Thymus (tissue), 11 donors: ENCODE measurements around the gene C1QTNF4. TPM values are rescaled to one million over a fixed set of nuclear protein-coding genes. Genes with fewer than 3 reads are reported as not detected.

Experiments used
- DNase-seq, 9 donors: peaks; one replicate each; pipeline ENCODE4 v3.0.0-alpha.2; 2013; ENCODE audit warnings: low spot score in 9 of 9, low read depth in 6 of 9, missing footprints in 1 of 9
- H3K27ac ChIP-seq, 2 donors: one replicate each; pipeline ENCODE4 v1.5.1; 2013; ENCODE audit warnings: control low read depth in 1 of 2, low read depth in 1 of 2, low read length in 1 of 2, mild to moderate bottlenecking in 1 of 2, moderate library complexity in 1 of 2
- H3K27me3 ChIP-seq, 2 donors: one replicate each; pipeline ENCODE4 v1.5.1; 2013; ENCODE audit warnings: low read length in 1 of 2; ENCODE audit not compliant: control insufficient read depth in 2 of 2, insufficient read depth in 1 of 2
- H3K36me3 ChIP-seq, 2 donors: one replicate each; pipeline ENCODE4 v1.5.1; 2013; ENCODE audit warnings: low read length in 1 of 2, mild to moderate bottlenecking in 1 of 2, moderate library complexity in 1 of 2; ENCODE audit not compliant: control insufficient read depth in 2 of 2, insufficient read depth in 2 of 2
- H3K4me1 ChIP-seq, 2 donors: one replicate each; pipeline ENCODE4 v1.5.1; 2013; ENCODE audit warnings: low read length in 2 of 2; ENCODE audit not compliant: control insufficient read depth in 2 of 2, insufficient read depth in 2 of 2
- H3K4me3 ChIP-seq, 2 donors: one replicate each; pipeline ENCODE4 v1.5.1; 2013; ENCODE audit warnings: low read length in 2 of 2, control low read depth in 1 of 2, mild to moderate bottlenecking in 1 of 2
- H3K9me3 ChIP-seq, 2 donors: one replicate each; pipeline ENCODE4 v1.5.1; 2013; ENCODE audit warnings: low read length in 1 of 2, mild to moderate bottlenecking in 1 of 2; ENCODE audit not compliant: control insufficient read depth in 2 of 2, insufficient read depth in 1 of 2
- WGBS: extraction: QIAGEN DNeasy Blood & Tissue Kit; methylation state at CpG from one replicate; pipeline ENCODE4 v1.1.7; 2013; 5-methylcytosine and 5-hydroxymethylcytosine counted together
- polyA plus RNA-seq: library from polyadenylated mRNA; stranded (reverse); fragments of 200-250 nt; gene quantifications from one replicate; pipeline ENCODE4 v1.2.3, GENCODE V29; 2013
- total RNA-seq: library from RNA; stranded (reverse); fragments of 120-200 nt; gene quantifications from one replicate; pipeline ENCODE4 v1.2.4, GENCODE V29; 2013
- donor health status: healthy.

Gene C1QTNF4
- total and polyA plus RNA-seq, 2 donors: 1.3 to 2.6 TPM

DNA sequence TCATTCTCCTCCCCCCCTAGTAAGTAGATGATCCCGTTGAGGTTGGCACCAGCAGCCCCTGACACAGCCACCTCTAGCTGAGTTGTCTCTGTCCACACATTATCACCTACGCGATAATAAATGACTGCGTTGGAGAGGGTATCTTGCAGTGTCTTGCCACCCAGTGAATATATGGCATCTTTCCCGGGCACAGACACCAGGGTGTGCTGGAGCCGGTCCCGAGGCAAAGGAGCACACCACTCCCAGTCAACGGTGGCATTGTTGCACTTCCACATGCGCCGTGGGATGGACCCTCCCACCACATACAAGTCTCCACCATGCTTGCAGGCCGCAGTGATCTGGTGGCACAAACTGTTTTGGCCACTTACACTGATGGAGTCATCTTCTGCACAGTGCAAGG is 20.9 kb downstream of the C1QTNF4 start:
- Histone ChIP-seq H3K27ac (no peak overlapping the region), H3K4me1 (peaks cover 6 to 10% of the 10 kb centered on the region in 2 donors), H3K36me3 (peaks cover 26 to 60% of the 10 kb centered on the region in 2 donors), H3K4me3 (no peak overlapping the region), H3K9me3 (no peaks in the 10 kb centered on the region), H3K27me3 (no peaks in the 10 kb centered on the region)
- no peak for DNase-seq
- WGBS: 98% methylated on average over 11 of the region's 11 CpGs

DNA sequence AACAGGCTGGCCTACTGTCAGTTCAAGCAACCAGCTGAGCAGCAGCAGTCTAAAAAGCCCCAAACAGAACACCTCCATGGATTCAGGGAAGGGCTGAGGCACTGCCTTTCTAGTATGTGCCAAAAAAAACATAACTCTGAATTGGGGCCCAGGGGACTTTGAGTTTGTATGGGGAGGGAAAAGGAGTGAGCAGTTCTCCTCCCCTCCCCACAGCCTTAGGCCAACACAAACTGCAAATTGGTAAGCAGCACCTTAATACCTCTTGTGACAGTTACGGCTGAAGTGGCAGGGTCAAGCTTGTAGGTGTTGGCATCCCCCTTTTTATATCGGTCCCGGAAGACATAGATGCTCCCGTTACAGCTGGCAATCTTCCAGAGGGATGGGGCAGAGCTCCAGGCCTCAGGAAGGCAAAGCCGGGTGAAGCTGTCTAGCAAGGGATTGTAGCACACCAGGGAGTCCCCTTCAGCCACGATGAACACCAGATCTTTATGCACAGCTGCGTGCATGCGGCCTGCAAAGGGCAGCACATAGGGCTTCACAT is 21.4 kb downstream of the C1QTNF4 start:
- no peak overlapping the region for H3K4me3 ChIP-seq
- H3K36me3 ChIP-seq: peaks cover 26 to 60% of the 10 kb centered on the region in 2 donors
- peaks cover under 1 to 4% of the 10 kb centered on the region in 2 donors for H3K4me1 ChIP-seq
- no peaks in the 10 kb centered on the region for H3K9me3 ChIP-seq
- whole genome bisulfite sequencing: 90% methylated on average over 8 of the region's 8 CpGs
- no peak overlapping the region for H3K27ac ChIP-seq
- no peak for DNase-seq
- no peaks in the 10 kb centered on the region for H3K27me3 ChIP-seq

GRCh38 chr11:47571895-47572294 is 22.3 kb downstream of the C1QTNF4 start:
- no peaks in the 10 kb centered on the region for H3K27me3 ChIP-seq

DNA sequence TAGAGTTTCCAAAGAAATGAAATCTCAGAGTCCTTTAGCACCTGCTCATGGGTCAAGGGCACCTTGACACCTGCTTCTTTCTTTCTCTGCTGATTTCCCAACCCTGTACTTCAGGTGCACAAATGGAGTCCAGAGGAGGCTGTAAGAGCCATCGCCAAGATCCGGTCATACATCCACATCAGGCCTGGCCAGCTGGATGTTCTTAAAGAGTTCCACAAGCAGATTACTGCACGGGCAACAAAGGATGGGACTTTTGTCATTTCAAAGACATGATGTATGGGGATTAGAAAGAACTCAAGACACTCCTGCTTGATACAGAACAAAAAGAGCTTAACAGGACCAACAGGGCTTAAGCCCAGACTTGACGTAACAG is 22.9 kb downstream of the C1QTNF4 start:
- Histone ChIP-seq H3K9me3 (no peaks in the 10 kb centered on the region), H3K36me3 (peaks cover 26 to 54% of the 10 kb centered on the region in 2 donors), H3K27ac (no peak overlapping the region), H3K4me3 (no peak overlapping the region), H3K27me3 (no peaks in the 10 kb centered on the region), H3K4me1 (peaks cover 0 to under 1% of the 10 kb centered on the region in 2 donors)
- WGBS: over 99% methylated on average over 4 of the region's 4 CpGs
- no peak for DNase-seq

More at GRCh38 chr11:47571895-47572294, 22.3 kb downstream of the C1QTNF4 start:
- Histone ChIP-seq H3K36me3 (peaks cover 26 to 54% of the 10 kb centered on the region in 2 donors), H3K4me1 (no peaks in the 10 kb centered on the region), H3K9me3 (no peaks in the 10 kb centered on the region), H3K27ac (no peak overlapping the region), H3K4me3 (no peak overlapping the region)
- no peak for DNase-seq
- 90% methylated on average over 1 of the region's 1 CpG for WGBS

DNA sequence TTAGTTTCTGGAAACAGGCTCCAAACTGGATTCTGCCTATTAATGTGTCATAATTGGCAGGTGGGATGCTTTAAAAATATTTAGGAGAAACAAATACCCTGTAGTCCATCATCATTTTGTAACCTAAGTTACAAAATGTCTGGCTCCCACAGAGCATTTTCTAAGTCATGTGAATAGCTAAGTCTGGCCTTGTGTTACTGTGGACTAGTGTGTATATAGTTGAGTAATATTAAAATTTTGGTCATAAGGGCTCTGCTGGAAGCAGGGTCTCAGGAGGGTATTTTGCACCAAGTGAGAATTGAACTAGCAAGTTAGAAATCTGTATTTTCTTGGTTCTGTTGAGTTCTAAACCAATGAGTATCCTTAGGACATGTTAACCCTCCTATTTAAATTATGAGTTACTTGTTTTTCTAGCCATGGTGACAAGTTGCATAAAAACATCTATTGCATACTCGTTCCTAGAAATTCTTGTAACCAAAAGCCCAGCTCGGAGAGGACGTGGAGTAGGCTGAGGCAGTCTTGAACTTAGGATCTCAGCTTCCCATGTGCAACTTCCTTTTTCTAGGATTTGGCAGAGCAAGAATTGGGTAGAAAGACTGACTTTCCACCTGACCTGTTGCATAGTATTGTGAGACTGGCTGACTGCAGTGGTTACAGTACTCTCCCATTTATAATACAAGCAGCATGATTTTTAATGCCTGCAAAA is 23.4 kb downstream of the C1QTNF4 start:
- no peaks in the 10 kb centered on the region for H3K9me3 ChIP-seq
- peaks cover 0 to 6% of the 10 kb centered on the region in 2 donors for H3K4me1 ChIP-seq
- H3K36me3 ChIP-seq: peaks cover 26 to 54% of the 10 kb centered on the region in 2 donors
- no peak for DNase-seq
- 97% methylated on average over 3 of the region's 3 CpGs for WGBS
- H3K27me3 ChIP-seq: no peaks in the 10 kb centered on the region
- H3K4me3 ChIP-seq: no peak overlapping the region
- H3K27ac ChIP-seq: no peak overlapping the region

DNA sequence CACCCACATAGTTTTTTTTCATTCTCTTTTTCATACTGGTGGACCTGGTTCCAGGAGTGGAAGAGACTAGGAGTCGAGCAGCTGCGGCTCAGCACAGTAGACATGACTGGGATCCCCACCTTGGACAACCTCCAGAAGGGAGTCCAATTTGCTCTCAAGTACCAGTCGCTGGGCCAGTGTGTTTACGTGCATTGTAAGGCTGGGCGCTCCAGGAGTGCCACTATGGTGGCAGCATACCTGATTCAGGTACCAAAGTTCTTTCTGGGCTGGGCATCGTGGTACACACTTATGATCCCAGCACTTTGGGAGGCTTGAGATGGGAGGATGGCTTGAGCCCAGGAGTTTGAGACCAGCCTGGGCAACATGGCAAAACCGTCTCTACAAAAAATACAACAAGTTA is 24.6 kb downstream of the C1QTNF4 start:
- WGBS: 99% methylated on average over 7 of the region's 7 CpGs
- no peaks in the 10 kb centered on the region for H3K9me3 ChIP-seq
- peaks cover 5 to 12% of the 10 kb centered on the region in 2 donors for H3K4me1 ChIP-seq
- no peak for DNase-seq
- H3K27ac ChIP-seq: no peak overlapping the region
- H3K4me3 ChIP-seq: no peak overlapping the region
- peaks cover 23 to 49% of the 10 kb centered on the region in 2 donors for H3K36me3 ChIP-seq
- no peaks in the 10 kb centered on the region for H3K27me3 ChIP-seq

DNA sequence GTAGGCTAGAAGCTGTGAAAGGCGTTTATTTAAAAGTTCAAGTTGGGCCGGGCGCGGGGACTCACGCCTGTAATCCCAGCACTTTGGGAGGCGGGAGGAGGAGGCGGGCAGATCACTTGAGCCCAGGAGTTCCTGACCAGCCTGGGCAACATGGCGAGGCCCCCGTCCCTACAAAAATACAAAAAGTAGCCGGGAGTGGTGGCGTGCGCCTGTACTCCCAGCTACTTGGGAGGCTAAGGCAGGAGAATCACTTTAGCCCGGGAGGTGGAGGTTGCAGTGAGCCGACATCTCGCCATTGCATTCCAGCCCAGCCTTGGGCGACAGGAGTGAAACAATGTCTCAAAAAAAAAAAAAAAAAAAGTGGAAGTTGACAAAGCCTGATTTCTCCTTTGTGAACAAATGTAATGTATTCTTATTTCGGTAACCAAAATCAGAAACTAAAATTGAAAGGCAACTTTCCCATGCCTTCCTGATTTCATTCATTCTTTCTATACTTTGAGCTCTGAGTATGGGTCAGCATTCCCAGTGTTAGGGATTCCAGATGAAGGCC is 28.0 kb downstream of the C1QTNF4 start:
- no peak overlapping the region for H3K27ac ChIP-seq
- no peak for DNase-seq
- H3K27me3 ChIP-seq: no peaks in the 10 kb centered on the region

DNA sequence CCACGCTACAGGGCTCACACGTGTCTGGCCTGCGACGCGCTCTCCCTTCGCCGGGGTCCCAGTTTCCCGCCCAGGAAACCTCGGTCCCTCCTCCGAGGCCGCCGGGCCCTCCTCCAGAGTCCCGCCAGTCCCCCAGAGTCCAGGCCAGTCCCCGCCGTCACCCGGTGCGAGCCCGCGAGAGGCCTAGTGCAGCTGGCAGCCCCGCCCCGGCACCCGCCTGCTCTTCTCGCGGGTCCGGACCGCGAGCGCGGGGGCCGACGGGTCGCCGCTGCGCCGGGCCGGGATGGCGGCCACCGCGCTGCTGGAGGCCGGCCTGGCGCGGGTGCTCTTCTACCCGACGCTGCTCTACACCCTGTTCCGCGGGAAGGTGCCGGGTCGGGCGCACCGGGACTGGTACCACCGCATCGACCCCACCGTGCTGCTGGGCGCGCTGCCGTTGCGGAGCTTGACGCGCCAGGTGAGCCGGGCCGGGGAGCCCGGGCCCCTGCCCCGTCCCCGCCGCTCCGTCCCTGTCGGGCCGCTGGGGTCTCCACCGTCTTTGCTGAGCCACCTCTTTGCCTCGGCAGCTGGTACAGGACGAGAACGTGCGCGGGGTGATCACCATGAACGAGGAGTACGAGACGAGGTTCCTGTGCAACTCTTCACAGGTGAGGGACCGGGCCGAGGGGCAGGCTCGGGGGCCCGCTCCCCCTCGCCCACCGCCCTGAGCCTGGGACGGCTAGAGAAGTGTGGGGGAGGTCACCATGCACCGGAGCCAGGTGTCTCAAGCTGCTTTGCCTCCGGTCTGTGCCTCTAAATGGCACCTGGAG is 28.7 kb downstream of the C1QTNF4 start, which contains the start of gene PTPMT1:
Gene PTPMT1, plus strand, starts transcription at position 260 of the 809 bp plus-strand sequence. Its CDS starts 24 bp downstream, at position 284.
- WGBS: under 1% methylated on average over 86 of the region's 86 CpGs
- DNase-seq: peak in 4 of 9 donors; percentile 38 to 63 (median 49)

More for the DNA sequence above, 28.0 kb downstream of the C1QTNF4 start:
- Histone ChIP-seq H3K9me3 (no peaks in the 10 kb centered on the region), H3K4me1 (peaks cover 6 to 12% of the 10 kb centered on the region in 2 donors), H3K36me3 (peaks cover 5 to 17% of the 10 kb centered on the region in 2 donors), H3K4me3 (peak overlapping the region; percentile 71 to 89)
- 15% methylated on average over 17 of the region's 17 CpGs for WGBS

More for the DNA sequence above, 28.7 kb downstream of the C1QTNF4 start, which contains the start of gene PTPMT1:
- H3K4me1 ChIP-seq: peaks cover 6 to 12% of the 10 kb centered on the region in 2 donors
- H3K27me3 ChIP-seq: no peaks in the 10 kb centered on the region
- H3K4me3 ChIP-seq: peak within 1 kb of the TSS; percentile 71 to 89
- no peaks in the 10 kb centered on the region for H3K9me3 ChIP-seq
- peaks cover 5 to 12% of the 10 kb centered on the region in 2 donors for H3K36me3 ChIP-seq
- H3K27ac ChIP-seq: peak within 1 kb of the TSS; percentile 37 to 42
